HepG2 (cell line): ENCODE results near the gene CCDC50. TPM values are rescaled to one million over a fixed set of nuclear protein-coding genes. Genes with fewer than 3 reads are reported as not detected.

Experiments
- ATM ChIP-seq: fragments of 450-650 bp; IDR thresholded peaks from 2 replicates; pipeline ENCODE4 v1.7.1; 2017; ENCODE audit warnings: mild to moderate bottlenecking, borderline replicate concordance
- CCAR2 ChIP-seq: fragments of 200-400 bp; formaldehyde crosslinking; optimal IDR thresholded peaks from 2 replicates; pipeline ENCODE3; 2018; ENCODE audit warnings: low read depth, mild to moderate bottlenecking, low read length, moderate library complexity
- DPF2 ChIP-seq: sonication (generic); formaldehyde crosslinking; IDR thresholded peaks from 2 replicates; pipeline ENCODE4 v1.4.0; 2020; ENCODE audit warnings: mild to moderate bottlenecking, low read depth, missing genetic modification reagents, borderline replicate concordance
- EP300 ChIP-seq, 3 experiments: sonication (generic) in 1 of 3; formaldehyde crosslinking in 1 of 3; IDR thresholded peaks; 2 replicates each; pipeline versions ENCODE4 v1.5.1 to v1.6.1; 2011 to 2020; ENCODE audit warnings: low read depth in 2 of 3, low read length in 2 of 3, borderline replicate concordance in 1 of 3, improper control_type of control experiment in 1 of 3, mild to moderate bottlenecking in 1 of 3, missing genetic modification reagents in 1 of 3, moderate library complexity in 1 of 3
- ESRRA ChIP-seq: sonication (generic); formaldehyde crosslinking; IDR thresholded peaks from 2 replicates; pipeline ENCODE4 v1.5.1; 2020; ENCODE audit warnings: mild to moderate bottlenecking, low read depth, missing genetic modification reagents
- FOXJ3 ChIP-seq: sonication (generic); formaldehyde crosslinking; IDR thresholded peaks from 2 replicates; pipeline ENCODE4 v1.4.0; 2020; ENCODE audit warnings: missing genetic modification reagents, mild to moderate bottlenecking, borderline replicate concordance
- HHEX ChIP-seq: IDR thresholded peaks from 2 replicates; pipeline ENCODE4 v1.6.1; 2016; ENCODE audit warnings: control low read depth
- MAFG ChIP-seq: sonication (generic); formaldehyde crosslinking; IDR thresholded peaks from 2 replicates; pipeline ENCODE4 v1.5.1; 2020; ENCODE audit warnings: mild to moderate bottlenecking, missing genetic modification reagents
- MED13 ChIP-seq: sonication (generic); formaldehyde crosslinking; IDR thresholded peaks from 2 replicates; pipeline ENCODE4 v1.5.0; 2020; ENCODE audit warnings: missing genetic modification reagents
- MIXL1 ChIP-seq: IDR thresholded peaks from 2 replicates; pipeline ENCODE4 v1.6.1; 2016
- MTF2 ChIP-seq: sonication (generic); formaldehyde crosslinking; IDR thresholded peaks from 2 replicates; pipeline ENCODE4 v1.5.0; 2020; ENCODE audit warnings: missing genetic modification reagents, borderline replicate concordance
- NFKB2 ChIP-seq: sonication (generic); formaldehyde crosslinking; IDR thresholded peaks from 2 replicates; pipeline ENCODE4 v1.4.0; 2020; ENCODE audit warnings: missing genetic modification reagents, borderline replicate concordance
- PTBP1 ChIP-seq: fragments of 200-400 bp; formaldehyde crosslinking; IDR thresholded peaks from 2 replicates; pipeline ENCODE4 v1.6.1; 2018; ENCODE audit warnings: low read length, low read depth; ENCODE audit not compliant: poor library complexity, severe bottlenecking
- RORA ChIP-seq: sonication (generic); formaldehyde crosslinking; IDR thresholded peaks from 2 replicates; pipeline ENCODE4 v1.5.0; 2020; ENCODE audit warnings: mild to moderate bottlenecking, missing genetic modification reagents, moderate library complexity
- SALL1 ChIP-seq: sonication (generic); formaldehyde crosslinking; IDR thresholded peaks from 2 replicates; pipeline ENCODE4 v1.8.0; 2022; ENCODE audit warnings: mild to moderate bottlenecking, missing genetic modification reagents
- SP4 ChIP-seq: sonication (generic); formaldehyde crosslinking; IDR thresholded peaks from 2 replicates; pipeline ENCODE4 v1.8.1; 2023; ENCODE audit warnings: mild to moderate bottlenecking, missing genetic modification reagents
- THYN1 ChIP-seq: sonication (generic); formaldehyde crosslinking; IDR thresholded peaks from 2 replicates; pipeline ENCODE4 v1.8.1; 2023; ENCODE audit warnings: low read depth, mild to moderate bottlenecking, moderate library complexity, missing genetic modification reagents, borderline replicate concordance
- ZFP90 ChIP-seq: sonication (generic); formaldehyde crosslinking; IDR thresholded peaks from 2 replicates; pipeline ENCODE4 v1.8.0; 2022; ENCODE audit warnings: missing genetic modification reagents, mild to moderate bottlenecking, inconsistent platforms, borderline replicate concordance
- ZNF768 ChIP-seq: sonication (generic); formaldehyde crosslinking; IDR thresholded peaks from 2 replicates; pipeline ENCODE4 v1.4.0; 2020; ENCODE audit warnings: missing genetic modification reagents
- polyA plus RNA-seq, 8 experiments: library from polyadenylated mRNA; depleted of rRNA in 3 of 8; stranded (reverse) in 7 of 8; unstranded in 1 of 8; fragments of >200 nt; fragmentation: Illumina TruSeq in 4 of 8; extraction: Trizol in 4 of 8; gene quantifications; 2 replicates each; pipeline versions ENCODE4 v1.2.1 to v1.2.3, GENCODE V29; 2011 to 2016; ENCODE audit warnings: low read depth in 4 of 8, missing spikeins in 1 of 8, mixed read lengths in 1 of 8; ENCODE audit not compliant: insufficient read depth in 1 of 8
- total RNA-seq, 5 experiments: library from RNA; depleted of rRNA; stranded (reverse); fragments of >200 nt; fragmentation: Illumina TruSeq; extraction: Trizol; gene quantifications; 2 replicates each; pipeline ENCODE4 v1.2.3, GENCODE V29; 2016; ENCODE audit warnings: low read depth in 1 of 5
- TF ChIP-seq, protein P1 (sequence below): sonication (generic); formaldehyde crosslinking; IDR thresholded peaks from 2 replicates; pipeline ENCODE4 v1.4.0; 2020; ENCODE audit warnings: missing genetic modification reagents, borderline replicate concordance
- TF ChIP-seq, protein P2 (sequence below): sonication (generic); formaldehyde crosslinking; IDR thresholded peaks from 2 replicates; pipeline ENCODE4 v1.8.1; 2023; ENCODE audit warnings: mild to moderate bottlenecking, missing genetic modification reagents, borderline replicate concordance
- TF ChIP-seq, protein P3 (sequence below): sonication (generic); formaldehyde crosslinking; IDR thresholded peaks from 2 replicates; pipeline ENCODE4 v1.5.1; 2020; ENCODE audit warnings: missing genetic modification reagents, mild to moderate bottlenecking, borderline replicate concordance

Gene CCDC50
- total and polyA plus RNA-seq, 2 of the 13 experiments (the other 11 are each of a cell fraction or from before 2014, with no cell fraction given): 47.6 to 66.4 TPM

DNA sequence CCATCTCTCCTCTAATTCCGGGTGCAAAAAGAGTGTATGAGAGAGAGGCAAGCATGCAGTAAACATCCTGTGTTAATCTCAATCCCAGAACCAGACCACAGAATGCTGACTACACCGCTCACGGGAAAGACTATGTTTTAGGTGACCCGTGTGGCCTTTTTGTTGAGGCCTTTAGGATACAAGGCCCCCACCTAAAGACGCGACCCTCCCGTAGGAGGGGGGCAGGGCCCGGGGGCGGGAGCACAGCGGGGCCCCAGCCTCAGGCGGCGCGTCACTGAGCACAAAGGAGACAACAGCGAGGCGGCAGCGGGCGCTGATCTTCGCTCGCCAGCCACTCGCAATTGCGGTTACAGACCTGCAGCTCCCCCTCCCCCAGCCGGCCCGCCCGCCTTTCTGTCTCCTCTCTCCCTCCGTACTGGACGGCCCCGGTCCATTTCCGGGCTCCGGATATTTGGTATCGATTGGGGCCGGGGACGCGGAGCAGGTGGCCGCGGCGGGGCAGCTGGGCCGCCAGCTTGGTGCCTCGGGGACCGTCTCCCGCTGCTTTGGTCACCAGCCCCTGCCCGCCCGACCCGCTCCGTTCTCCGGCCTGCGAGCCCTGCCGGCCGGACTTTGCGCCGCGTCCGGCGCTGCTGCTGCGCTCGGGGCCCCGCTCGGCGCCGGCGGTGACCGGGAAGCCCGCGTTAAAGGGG is at the start of gene CCDC50 (continued):
- TF ChIP-seq, protein P1, sequence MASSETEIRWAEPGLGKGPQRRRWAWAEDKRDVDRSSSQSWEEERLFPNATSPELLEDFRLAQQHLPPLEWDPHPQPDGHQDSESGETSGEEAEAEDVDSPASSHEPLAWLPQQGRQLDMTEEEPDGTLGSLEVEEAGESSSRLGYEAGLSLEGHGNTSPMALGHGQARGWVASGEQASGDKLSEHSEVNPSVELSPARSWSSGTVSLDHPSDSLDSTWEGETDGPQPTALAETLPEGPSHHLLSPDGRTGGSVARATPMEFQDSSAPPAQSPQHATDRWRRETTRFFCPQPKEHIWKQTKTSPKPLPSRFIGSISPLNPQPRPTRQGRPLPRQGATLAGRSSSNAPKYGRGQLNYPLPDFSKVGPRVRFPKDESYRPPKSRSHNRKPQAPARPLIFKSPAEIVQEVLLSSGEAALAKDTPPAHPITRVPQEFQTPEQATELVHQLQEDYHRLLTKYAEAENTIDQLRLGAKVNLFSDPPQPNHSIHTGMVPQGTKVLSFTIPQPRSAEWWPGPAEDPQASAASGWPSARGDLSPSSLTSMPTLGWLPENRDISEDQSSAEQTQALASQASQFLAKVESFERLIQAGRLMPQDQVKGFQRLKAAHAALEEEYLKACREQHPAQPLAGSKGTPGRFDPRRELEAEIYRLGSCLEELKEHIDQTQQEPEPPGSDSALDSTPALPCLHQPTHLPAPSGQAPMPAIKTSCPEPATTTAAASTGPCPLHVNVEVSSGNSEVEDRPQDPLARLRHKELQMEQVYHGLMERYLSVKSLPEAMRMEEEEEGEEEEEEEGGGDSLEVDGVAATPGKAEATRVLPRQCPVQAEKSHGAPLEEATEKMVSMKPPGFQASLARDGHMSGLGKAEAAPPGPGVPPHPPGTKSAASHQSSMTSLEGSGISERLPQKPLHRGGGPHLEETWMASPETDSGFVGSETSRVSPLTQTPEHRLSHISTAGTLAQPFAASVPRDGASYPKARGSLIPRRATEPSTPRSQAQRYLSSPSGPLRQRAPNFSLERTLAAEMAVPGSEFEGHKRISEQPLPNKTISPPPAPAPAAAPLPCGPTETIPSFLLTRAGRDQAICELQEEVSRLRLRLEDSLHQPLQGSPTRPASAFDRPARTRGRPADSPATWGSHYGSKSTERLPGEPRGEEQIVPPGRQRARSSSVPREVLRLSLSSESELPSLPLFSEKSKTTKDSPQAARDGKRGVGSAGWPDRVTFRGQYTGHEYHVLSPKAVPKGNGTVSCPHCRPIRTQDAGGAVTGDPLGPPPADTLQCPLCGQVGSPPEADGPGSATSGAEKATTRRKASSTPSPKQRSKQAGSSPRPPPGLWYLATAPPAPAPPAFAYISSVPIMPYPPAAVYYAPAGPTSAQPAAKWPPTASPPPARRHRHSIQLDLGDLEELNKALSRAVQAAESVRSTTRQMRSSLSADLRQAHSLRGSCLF (CRISPR knock-in tag): no peak
- TF ChIP-seq SALL1 (peak; percentile 85), ATM (no peak), HHEX (0 out of 2 replicates have a peak, but pooled peaks have one; percentile 33), MED13 (CRISPR knock-in tag) (peak; percentile 70), NFKB2 (CRISPR knock-in tag) (peak; percentile 49), ZFP90 (CRISPR knock-in tag) (peak; percentile 68; the same call in 1 of the 2 replicates), EP300 (IDR thresholded peaks at IDR 0.05; ENCODE audit: low read depth in 2 of 2, low read length in 2 of 2) (peak in 1 of 2 experiments; percentile 69; a peak in 2 of 4 replicates), EP300 (CRISPR knock-in tag; IDR thresholded peaks at IDR 0.05; ENCODE audit: borderline replicate concordance) (peak; percentile 41; the same call in 1 of the 2 replicates), MTF2 (CRISPR knock-in tag) (no peak), MIXL1 (CRISPR knock-in tag) (peak; percentile 44), CCAR2 (no peak), DPF2 (CRISPR knock-in tag) (no peak), ZNF768 (CRISPR knock-in tag) (peak; percentile 86), PTBP1 (no peak), THYN1 (no peak), ESRRA (peak; percentile 59; the same call in 1 of the 2 replicates), FOXJ3 (CRISPR knock-in tag) (peak; percentile 43), MAFG (no peak), RORA (no peak), SP4 (CRISPR knock-in tag) (peak; percentile 84)
- TF ChIP-seq, protein P2, sequence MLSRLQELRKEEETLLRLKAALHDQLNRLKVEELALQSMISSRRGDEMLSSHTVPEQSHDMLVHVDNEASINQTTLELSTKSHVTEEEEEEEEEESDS (CRISPR knock-in tag): no peak
- TF ChIP-seq, protein P3, sequence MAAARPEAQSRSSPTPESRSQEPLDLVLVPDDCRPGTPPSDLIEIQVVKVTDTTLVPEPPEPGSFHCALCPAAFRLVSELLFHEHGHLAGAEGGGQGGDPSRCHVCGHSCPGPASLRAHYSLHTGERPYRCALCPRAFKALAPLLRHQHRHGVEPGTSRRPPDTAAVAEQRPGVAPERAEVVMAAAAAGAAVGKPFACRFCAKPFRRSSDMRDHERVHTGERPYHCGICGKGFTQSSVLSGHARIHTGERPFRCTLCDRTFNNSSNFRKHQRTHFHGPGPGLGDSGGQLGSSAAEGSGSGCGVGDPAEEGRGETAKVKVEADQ (CRISPR knock-in tag): no peak
